Stimulated activated naive B cell treated with anti-CD40 and anti-IgM and Interleukin-4, amounts not matched to agents 10 μg/mL and 1 μg/mL and 100 μg/mL, for 72 hours (primary cell): ENCODE measurements around the gene SAPCD2.

Experiments used
- ATAC-seq, 2 donors: fragments of 150-1000 bp; cut with Tn5 transposase; replicated peaks; 2 replicates each; pipeline ENCODE4 v1.10.0; 2021; ENCODE audit warnings: moderate library complexity in 1 of 2
- DNase-seq: peaks from one replicate; pipeline ENCODE4 v3.0.0; 2021
- H3K27ac Mint-ChIP-seq: one replicate; pipeline ENCODE4 v1.8.0; 2022; ENCODE audit warnings: mild to moderate bottlenecking, mixed read lengths
- H3K27me3 Mint-ChIP-seq, 2 donors: one replicate each; pipeline ENCODE4 v1.8.0; 2022; ENCODE audit warnings: mixed read lengths in 2 of 2
- H3K36me3 Mint-ChIP-seq, 2 donors: one replicate each; pipeline ENCODE4 v1.8.0; 2022; ENCODE audit warnings: mixed read lengths in 2 of 2, mild to moderate bottlenecking in 1 of 2
- H3K4me1 Mint-ChIP-seq, 2 donors: one replicate each; pipeline ENCODE4 v1.8.0; 2022; ENCODE audit warnings: mixed read lengths in 2 of 2, mild to moderate bottlenecking in 1 of 2
- H3K4me3 Mint-ChIP-seq, 2 donors: one replicate each; pipeline ENCODE4 v1.8.0; 2022; ENCODE audit warnings: mild to moderate bottlenecking in 2 of 2, mixed read lengths in 2 of 2, moderate library complexity in 1 of 2
- H3K9me3 Mint-ChIP-seq, 2 donors: one replicate each; pipeline ENCODE4 v1.8.0; 2022; ENCODE audit warnings: mixed read lengths in 2 of 2, mild to moderate bottlenecking in 1 of 2

Gene SAPCD2

GRCh38 chr9:137110911-137111787 is 40.8 kb upstream of the SAPCD2 start:
- Mint-ChIP-seq H3K27me3 (no peaks in the 10 kb centered on the region), H3K36me3 (peaks cover 20% of the 10 kb centered on the region in 2 donors), H3K27ac (no peak overlapping the region), H3K9me3 (no peaks in the 10 kb centered on the region), H3K4me1 (peaks cover 3 to 16% of the 10 kb centered on the region in 2 donors), H3K4me3 (no peak overlapping the region)
- DNase-seq (no peak), ATAC-seq (no peak)

DNA sequence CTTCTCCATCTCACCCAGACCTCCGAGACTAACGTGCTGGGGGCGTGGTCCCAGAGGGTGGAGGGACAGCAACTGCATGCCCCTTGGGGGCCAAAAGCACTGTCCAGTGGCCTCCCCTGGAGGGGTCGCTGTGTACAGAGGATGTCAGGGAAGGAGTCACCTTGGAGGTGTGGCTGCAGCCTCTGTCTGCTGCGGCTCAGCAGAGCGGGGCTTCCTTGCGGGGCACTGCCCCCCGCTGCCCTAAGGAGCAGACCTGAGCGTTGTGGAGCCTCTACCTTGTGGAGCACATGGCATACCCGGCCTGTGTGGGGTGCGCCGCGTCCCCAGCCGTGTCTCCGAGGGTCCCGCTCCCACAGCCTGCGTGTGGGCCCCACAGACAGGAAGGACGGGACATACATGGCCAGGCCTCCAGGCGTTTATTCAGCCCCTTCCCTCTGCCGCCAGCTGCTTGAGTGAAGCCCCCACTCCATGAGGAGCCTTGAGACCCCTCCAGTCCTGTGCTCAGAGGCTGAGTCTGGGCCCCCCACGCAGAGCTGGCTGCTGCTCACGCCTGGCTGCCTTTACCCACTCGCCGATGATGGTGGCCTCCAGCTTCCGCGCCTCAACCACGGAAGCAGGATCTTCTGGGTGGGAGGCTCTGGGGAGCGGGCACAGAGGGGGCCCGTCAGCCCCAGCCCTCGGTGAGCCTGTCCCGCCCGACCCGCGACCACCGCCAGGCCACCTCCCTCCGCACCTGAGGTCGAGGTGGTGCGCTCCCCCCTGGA is 40.0 kb upstream of the SAPCD2 start:
- no peaks in the 10 kb centered on the region for H3K9me3 Mint-ChIP-seq
- no peak overlapping the region for H3K4me3 Mint-ChIP-seq
- DNase-seq: no peak
- no peak overlapping the region for H3K27ac Mint-ChIP-seq
- H3K36me3 Mint-ChIP-seq: peaks cover 23 to 25% of the 10 kb centered on the region in 2 donors
- H3K4me1 Mint-ChIP-seq: peaks cover 3 to 10% of the 10 kb centered on the region in 2 donors
- no peaks in the 10 kb centered on the region for H3K27me3 Mint-ChIP-seq
- ATAC-seq: no peak

DNA sequence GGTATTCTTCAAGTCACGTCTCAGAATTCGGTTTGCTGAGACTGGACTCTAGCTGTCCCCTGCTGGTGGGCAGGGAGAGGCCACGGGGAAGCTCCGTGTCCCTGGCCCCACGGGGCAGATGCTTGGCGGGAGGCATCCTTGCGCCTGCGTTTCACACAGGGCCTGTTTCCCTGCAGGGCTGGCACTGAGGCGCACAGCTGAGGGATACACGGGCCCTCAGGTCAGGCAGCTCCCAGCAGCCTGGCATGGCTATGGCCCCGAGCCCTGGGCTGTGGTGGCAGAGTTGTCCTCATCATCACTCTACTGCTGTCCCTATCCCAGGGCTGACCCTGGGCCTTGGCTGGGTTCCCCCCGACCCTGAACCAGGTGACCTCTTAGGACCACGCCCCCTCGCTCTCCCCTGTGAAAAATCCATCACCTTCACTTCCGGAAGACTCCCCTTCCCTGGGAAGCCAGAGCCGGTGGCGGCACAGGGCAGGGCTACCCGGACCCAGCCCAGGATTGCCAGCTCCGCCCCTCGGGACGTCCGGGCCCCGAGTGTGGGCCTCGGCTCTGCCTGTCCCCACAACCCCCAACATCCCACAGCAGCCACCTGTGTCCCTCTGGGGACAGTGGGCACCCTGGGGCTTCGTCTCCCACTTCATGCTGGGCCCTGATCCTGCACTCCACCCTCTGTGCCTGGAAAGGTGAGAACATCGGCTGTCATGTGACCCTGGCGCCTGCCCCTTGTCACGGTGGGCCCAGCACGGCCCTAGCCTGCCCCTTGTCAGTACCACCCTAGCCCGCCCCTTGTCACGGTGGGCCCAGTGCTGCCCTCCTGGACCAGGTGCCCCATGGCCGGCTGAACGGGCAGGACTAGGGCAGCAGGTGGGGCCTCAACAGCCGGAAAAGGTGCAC is 39.1 kb upstream of the SAPCD2 start:
- Mint-ChIP-seq H3K4me1 (peaks cover 3 to 7% of the 10 kb centered on the region in 2 donors), H3K27ac (peak overlapping the region; percentile 14), H3K9me3 (no peaks in the 10 kb centered on the region), H3K4me3 (no peak overlapping the region), H3K36me3 (peaks cover 23 to 29% of the 10 kb centered on the region in 2 donors), H3K27me3 (no peaks in the 10 kb centered on the region)
- no peak for DNase-seq
- no peak for ATAC-seq

GRCh38 chr9:137108608-137109249 is 38.4 kb upstream of the SAPCD2 start:
- no peaks in the 10 kb centered on the region for H3K9me3 Mint-ChIP-seq
- peaks cover 3 to 7% of the 10 kb centered on the region in 2 donors for H3K4me1 Mint-ChIP-seq
- H3K4me3 Mint-ChIP-seq: no peak overlapping the region
- DNase-seq (no peak), ATAC-seq (no peak)
- H3K36me3 Mint-ChIP-seq: peaks cover 23 to 29% of the 10 kb centered on the region in 2 donors
- H3K27me3 Mint-ChIP-seq: no peaks in the 10 kb centered on the region
- peak overlapping the region; percentile 31 for H3K27ac Mint-ChIP-seq

DNA sequence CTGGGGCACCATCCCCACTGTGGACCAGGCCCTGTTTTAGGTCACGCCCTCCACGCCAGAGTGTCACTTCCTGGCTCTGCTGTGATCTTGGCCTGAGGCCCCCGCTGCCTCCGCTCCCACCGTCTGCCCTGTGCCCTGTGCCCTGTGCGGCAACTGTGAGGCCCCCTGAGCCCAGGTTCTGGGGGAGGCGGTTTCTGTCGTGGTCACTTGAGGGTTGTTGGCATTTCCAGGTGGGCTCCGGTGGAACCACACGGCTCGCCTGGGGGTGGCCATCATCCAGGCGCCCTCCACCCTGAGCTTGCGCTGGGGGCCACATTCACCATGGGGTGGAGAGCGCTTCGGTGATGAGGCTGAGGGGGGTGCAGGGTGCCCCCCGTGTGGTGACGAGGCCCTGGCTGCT is 37.6 kb upstream of the SAPCD2 start:
- Mint-ChIP-seq H3K27me3 (no peaks in the 10 kb centered on the region), H3K4me3 (no peak overlapping the region), H3K36me3 (peaks cover 23 to 28% of the 10 kb centered on the region in 2 donors), H3K9me3 (no peaks in the 10 kb centered on the region), H3K27ac (no peak overlapping the region), H3K4me1 (peaks cover 0 to 2% of the 10 kb centered on the region in 2 donors)
- DNase-seq (no peak), ATAC-seq (peak in 1 of 2 donors; percentile 8)

DNA sequence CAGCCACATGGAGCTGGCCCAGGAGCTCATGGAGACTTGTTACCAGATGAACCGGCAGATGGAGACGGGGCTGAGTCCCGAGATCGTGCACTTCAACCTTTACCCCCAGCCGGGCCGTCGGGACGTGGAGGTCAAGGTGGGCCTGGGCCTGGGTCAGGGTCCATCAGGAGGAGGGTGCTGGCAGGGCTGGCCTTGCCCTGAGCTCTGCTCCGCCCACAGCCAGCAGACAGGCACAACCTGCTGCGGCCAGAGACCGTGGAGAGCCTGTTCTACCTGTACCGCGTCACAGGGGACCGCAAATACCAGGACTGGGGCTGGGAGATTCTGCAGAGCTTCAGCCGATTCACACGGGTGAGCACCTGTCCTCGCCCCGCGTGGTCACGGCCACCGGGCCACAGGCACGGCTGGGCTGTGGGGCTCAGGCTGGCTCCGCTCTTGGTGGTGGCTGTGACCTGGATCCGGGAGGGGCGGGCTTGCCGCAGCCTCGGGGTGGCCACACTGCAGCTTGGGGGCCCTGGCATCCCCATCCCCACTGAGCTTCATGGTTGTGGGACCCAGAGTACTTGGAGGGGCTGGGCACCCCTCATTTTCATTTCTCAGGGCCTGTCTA is 37.1 kb upstream of the SAPCD2 start:
- DNase-seq (no peak), ATAC-seq (peak in 1 of 2 donors; percentile 15)
- Mint-ChIP-seq H3K36me3 (peaks cover 23 to 25% of the 10 kb centered on the region in 2 donors), H3K4me3 (no peak overlapping the region), H3K27me3 (no peaks in the 10 kb centered on the region), H3K27ac (no peak overlapping the region), H3K4me1 (no peaks in the 10 kb centered on the region), H3K9me3 (no peaks in the 10 kb centered on the region)

DNA sequence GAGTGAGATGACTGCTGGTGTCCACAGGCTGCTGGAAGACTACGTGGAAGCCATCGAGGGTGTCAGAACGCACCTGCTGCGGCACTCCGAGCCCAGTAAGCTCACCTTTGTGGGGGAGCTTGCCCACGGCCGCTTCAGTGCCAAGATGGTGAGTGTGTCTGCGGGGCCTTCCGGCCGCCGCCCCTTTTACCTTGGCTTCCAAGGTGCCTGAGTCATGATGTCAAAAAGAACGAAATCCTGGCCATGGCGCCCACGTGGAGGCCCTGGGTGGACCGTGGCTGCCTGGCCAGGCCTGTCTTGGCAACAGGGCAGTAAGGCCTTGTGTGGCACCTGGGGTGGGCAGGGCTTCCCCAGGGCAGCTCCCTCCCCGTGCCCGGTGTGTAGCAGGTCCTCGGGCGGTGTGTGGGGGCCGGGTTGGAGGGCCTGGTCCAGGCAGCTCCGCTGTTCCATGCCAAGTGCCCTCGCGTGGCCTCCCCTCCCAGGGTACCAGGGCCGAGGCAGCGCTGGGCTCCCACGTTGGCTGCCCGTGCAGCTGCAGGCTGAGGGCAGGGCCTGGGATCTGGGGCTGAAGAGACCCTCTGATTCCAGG is 36.4 kb upstream of the SAPCD2 start:
- Mint-ChIP-seq H3K4me3 (no peak overlapping the region), H3K36me3 (peaks cover 23 to 25% of the 10 kb centered on the region in 2 donors), H3K9me3 (no peaks in the 10 kb centered on the region), H3K4me1 (no peaks in the 10 kb centered on the region), H3K27me3 (no peaks in the 10 kb centered on the region), H3K27ac (no peak overlapping the region)
- ATAC-seq: no peak
- no peak for DNase-seq

DNA sequence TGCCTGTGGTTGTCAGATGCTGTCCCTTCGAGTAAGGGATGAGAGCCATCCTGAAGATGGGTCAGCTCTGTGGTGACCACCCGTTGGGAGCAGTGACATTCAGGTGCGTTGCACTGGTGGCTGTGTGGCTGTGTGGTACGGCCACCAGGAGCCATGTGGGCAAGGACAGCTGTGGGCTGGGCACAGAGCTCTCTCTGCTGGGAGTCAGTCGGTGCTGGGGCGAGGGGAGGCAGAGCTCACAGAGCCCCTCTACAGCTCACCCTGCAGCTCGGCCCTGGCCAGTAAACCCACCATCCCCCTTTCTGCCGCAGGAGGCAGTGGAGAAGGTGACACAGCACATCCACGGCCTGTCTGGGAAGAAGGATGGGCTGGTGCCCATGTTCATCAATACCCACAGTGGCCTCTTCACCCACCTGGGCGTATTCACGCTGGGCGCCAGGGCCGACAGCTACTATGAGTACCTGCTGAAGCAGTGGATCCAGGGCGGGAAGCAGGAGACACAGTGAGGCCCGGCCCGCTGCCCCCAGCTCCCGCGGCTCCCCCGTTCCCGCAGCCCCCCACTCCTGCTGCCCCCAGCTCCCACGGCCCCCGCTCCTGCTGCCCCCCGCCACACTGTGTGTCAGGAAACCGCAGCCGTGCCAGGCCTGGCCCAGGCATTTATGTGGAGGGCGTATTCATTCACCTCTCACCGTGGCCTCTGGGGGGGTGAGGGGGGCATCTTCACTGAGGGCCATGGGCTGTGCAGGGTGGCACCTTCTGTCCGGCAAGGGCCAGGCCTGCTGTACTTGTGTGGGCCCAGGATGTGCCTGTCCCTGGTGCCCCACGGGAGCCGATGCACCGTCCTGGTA is 35.7 kb upstream of the SAPCD2 start:
- DNase-seq: no peak
- Mint-ChIP-seq H3K27ac (no peak overlapping the region), H3K27me3 (no peaks in the 10 kb centered on the region), H3K4me1 (no peaks in the 10 kb centered on the region), H3K36me3 (peaks cover 20 to 24% of the 10 kb centered on the region in 2 donors), H3K9me3 (no peaks in the 10 kb centered on the region), H3K4me3 (no peak overlapping the region)
- no peak for ATAC-seq

GRCh38 chr9:137103206-137103999 is 33.0 kb upstream of the SAPCD2 start:
- Mint-ChIP-seq H3K27me3 (no peaks in the 10 kb centered on the region), H3K4me3 (no peak overlapping the region), H3K4me1 (peaks cover 0 to 3% of the 10 kb centered on the region in 2 donors), H3K9me3 (no peaks in the 10 kb centered on the region), H3K27ac (no peak overlapping the region), H3K36me3 (peaks cover 14 to 23% of the 10 kb centered on the region in 2 donors)
- ATAC-seq (no peak), DNase-seq (no peak)

DNA sequence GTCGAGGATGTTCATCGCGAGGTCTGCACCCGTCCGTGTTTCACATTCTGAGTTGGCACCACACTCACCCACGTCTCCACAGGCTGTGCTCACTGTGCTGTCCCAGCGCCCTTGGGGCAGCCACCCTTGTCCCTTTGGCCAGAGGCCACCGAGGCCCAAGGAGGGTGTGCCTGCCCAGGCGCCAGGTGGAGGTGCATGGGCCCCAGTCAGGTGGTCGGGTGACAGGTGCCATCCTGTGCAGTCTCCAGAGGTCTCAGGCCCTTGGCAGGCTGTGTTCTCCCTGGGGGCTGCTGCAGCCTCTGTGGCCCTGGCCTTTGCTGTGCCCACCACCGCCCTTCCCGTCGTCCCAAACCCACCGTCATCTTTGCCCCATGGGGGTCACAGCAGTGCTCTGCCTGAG is 28.9 kb upstream of the SAPCD2 start:
- DNase-seq (no peak), ATAC-seq (no peak)
- Mint-ChIP-seq H3K4me3 (no peak overlapping the region), H3K36me3 (peaks cover 23 to 37% of the 10 kb centered on the region in 2 donors), H3K9me3 (no peaks in the 10 kb centered on the region), H3K27ac (no peak overlapping the region), H3K27me3 (no peaks in the 10 kb centered on the region), H3K4me1 (peaks cover 0 to 4% of the 10 kb centered on the region in 2 donors)

- peaks cover 24 to 40% of the 10 kb centered on the region in 2 donors for H3K36me3 Mint-ChIP-seq
- no peak for DNase-seq
- H3K4me1 Mint-ChIP-seq: peaks cover 0 to 4% of the 10 kb centered on the region in 2 donors
- H3K4me3 Mint-ChIP-seq: no peak overlapping the region
- H3K27me3 Mint-ChIP-seq: no peaks in the 10 kb centered on the region
- no peak for ATAC-seq
- H3K9me3 Mint-ChIP-seq: no peaks in the 10 kb centered on the region
- no peak overlapping the region for H3K27ac Mint-ChIP-seq
Measured at GRCh38 chr9:137097761-137098462, 27.6 kb upstream of the SAPCD2 start.
